Lower leg skin (tissue), 3 donors: ENCODE measurements around the gene BIRC7.

Experiments
- POLR2A ChIP-seq, 2 donors: fragments of 450-650 bp; IDR thresholded peaks; one replicate each; pipeline ENCODE4 v1.6.1; 2016 to 2017; ENCODE audit warnings: antibody characterized with exemption in 2 of 2, mild to moderate bottlenecking in 1 of 2, moderate library complexity in 1 of 2
- TF ChIP-seq, protein P1 (sequence below), 3 donors: fragments of 450-650 bp; IDR thresholded peaks; one replicate each; pipeline ENCODE4 v1.5.1; 2016; ENCODE audit warnings: antibody characterized with exemption in 3 of 3, mild to moderate bottlenecking in 3 of 3, moderate library complexity in 2 of 3

DNA sequence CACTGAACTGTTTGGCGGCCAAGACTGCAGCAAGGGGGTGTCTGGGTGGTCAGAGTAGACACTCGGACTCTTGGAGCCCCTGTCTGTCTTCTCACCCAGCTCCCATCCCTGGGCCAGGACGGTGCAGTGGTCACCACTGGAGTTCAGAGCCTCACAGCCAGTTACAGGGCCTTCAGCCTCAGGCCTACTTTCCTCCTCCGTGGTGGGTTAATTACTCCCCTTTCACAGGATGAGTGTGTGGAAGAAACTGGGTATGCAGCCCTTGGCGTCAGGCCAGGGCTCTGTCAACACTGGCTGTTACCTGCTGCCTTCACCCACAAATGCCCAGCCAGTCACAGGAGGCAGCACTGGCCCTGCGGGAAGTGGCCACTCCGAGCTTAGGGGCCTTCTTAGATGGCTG, 18.0 kb upstream of the BIRC7 start:
- TF ChIP-seq POLR2A (IDR thresholded peaks at IDR 0.05), result no peak
- TF ChIP-seq, protein P1, sequence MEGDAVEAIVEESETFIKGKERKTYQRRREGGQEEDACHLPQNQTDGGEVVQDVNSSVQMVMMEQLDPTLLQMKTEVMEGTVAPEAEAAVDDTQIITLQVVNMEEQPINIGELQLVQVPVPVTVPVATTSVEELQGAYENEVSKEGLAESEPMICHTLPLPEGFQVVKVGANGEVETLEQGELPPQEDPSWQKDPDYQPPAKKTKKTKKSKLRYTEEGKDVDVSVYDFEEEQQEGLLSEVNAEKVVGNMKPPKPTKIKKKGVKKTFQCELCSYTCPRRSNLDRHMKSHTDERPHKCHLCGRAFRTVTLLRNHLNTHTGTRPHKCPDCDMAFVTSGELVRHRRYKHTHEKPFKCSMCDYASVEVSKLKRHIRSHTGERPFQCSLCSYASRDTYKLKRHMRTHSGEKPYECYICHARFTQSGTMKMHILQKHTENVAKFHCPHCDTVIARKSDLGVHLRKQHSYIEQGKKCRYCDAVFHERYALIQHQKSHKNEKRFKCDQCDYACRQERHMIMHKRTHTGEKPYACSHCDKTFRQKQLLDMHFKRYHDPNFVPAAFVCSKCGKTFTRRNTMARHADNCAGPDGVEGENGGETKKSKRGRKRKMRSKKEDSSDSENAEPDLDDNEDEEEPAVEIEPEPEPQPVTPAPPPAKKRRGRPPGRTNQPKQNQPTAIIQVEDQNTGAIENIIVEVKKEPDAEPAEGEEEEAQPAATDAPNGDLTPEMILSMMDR (IDR thresholded peaks at IDR 0.05), result no peak
